Measurements from ENCODE around the gene SSC5D. TPM values are rescaled to one million over a fixed set of nuclear protein-coding genes. Genes with fewer than 3 reads are reported as not detected.

Gene SSC5D
- total and polyA plus RNA-seq, 2 of the 4 experiments (the other 2 are of a cell fraction), result 1.4 to 19.1 TPM

- Histone ChIP-seq H3K9ac (ENCODE audit: low read depth, low read length) (no peak overlapping the region), H4K8ac (ENCODE audit: low read depth in 2 of 2, low read length in 2 of 2) (no peak overlapping the region), H3K14ac (replicated peaks; ENCODE audit: low read depth, low read length) (no peak overlapping the region), H4K20me1 (ENCODE audit: insufficient read depth, low read length) (no peaks in the 10 kb centered on the region), H3K36me3 (ENCODE audit: control insufficient read depth, insufficient read depth, low read length) (peaks cover 13% of the 10 kb centered on the region; the same call in 1 of the 2 replicates), H2BK15ac (ENCODE audit: low read depth, low read length) (no peak overlapping the region), H3K79me1 (ENCODE audit: low read depth in 1 of 2, low read length in 2 of 2) (peaks cover 0 to 17% of the 10 kb centered on the region in 2 experiments), H3K9me3 (ENCODE audit: control insufficient read depth, insufficient read depth, low read length) (no peaks in the 10 kb centered on the region), H2BK20ac (ENCODE audit: low read depth, low read length) (no peak overlapping the region), H2BK5ac (ENCODE audit: low read depth, low read length, poor library complexity, severe bottlenecking) (no peak overlapping the region), H2AK9ac (replicated peaks; ENCODE audit: low read depth, low read length, poor library complexity) (no peak overlapping the region), H2AFZ (replicated peaks; ENCODE audit: low read length, poor library complexity) (no peak overlapping the region), H4K91ac (ENCODE audit: insufficient read depth, low read depth, low read length) (no peak overlapping the region), H3K56ac (ENCODE audit: extremely low read depth, insufficient read depth, low read length) (no peak overlapping the region), H3K4me3 (ENCODE audit: insufficient read depth, low read depth, low read length) (no peak overlapping the region), H3K27me3 (ENCODE audit: control insufficient read depth, insufficient read depth, low read length) (no peaks in the 10 kb centered on the region), H3K18ac (ENCODE audit: low read depth, low read length) (no peak overlapping the region), H2BK120ac (ENCODE audit: low read depth, low read length) (no peak overlapping the region), H3K4me2 (ENCODE audit: low read depth, low read length) (no peak overlapping the region), H3K27ac (ENCODE audit: insufficient read depth, low read length) (no peak overlapping the region), H3K9me1 (ENCODE audit: insufficient read depth, low read length) (peaks cover 3% of the 10 kb centered on the region), H2AK5ac (ENCODE audit: low read depth, low read length) (0 out of 2 replicates have a peak overlapping the region, but pooled peaks have one; percentile 36), H4K5ac (ENCODE audit: low read depth, low read length) (no peak overlapping the region), H3K23ac (ENCODE audit: low read depth, low read length) (no peak overlapping the region), H3K4me1 (ENCODE audit: control insufficient read depth, insufficient read depth, low read length) (peaks cover 16% of the 10 kb centered on the region), H3K4ac (ENCODE audit: low read depth, low read length) (no peak overlapping the region)
- ChIA-PET CTCF (interaction anchor here (0.8 to 1.1 kb wide), 2 partner anchors 8 to 137 kb away, joined by 4 to 8 read pairs; no protein-coding TSS in a partner anchor), POLR2A (ENCODE audit: unreplicated experiment) (no interaction called here)
- dilution Hi-C loops (cut with HindIII; ENCODE audit: low sequenced_read_pairs, unreplicated experiment), result no loop called here
- ATAC-seq (ENCODE audit: low read depth), result no peak
- DNase-seq, result no peak
- intact Hi-C loops (cut with micrococcal nuclease), result no loop called here
- BruUV-seq (replicated peaks), result no TSS peak
- 93% methylated on average over 3 of the region's 11 CpGs; no CpG with 5 or more reads in 1 of the 2 experiments for WGBS, 2 experiments (ENCODE audit: extremely low coverage in 2 of 2, insufficient read length in 1 of 2)
- TF ChIP-seq, protein P1, sequence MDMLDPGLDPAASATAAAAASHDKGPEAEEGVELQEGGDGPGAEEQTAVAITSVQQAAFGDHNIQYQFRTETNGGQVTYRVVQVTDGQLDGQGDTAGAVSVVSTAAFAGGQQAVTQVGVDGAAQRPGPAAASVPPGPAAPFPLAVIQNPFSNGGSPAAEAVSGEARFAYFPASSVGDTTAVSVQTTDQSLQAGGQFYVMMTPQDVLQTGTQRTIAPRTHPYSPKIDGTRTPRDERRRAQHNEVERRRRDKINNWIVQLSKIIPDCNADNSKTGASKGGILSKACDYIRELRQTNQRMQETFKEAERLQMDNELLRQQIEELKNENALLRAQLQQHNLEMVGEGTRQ (IDR thresholded peaks at IDR 0.05; ENCODE audit: low read depth, low read length), result no peak
- TF ChIP-seq FOS (IDR thresholded peaks at IDR 0.05; ENCODE audit: low read depth, low read length) (no peak), RCOR1 (IDR thresholded peaks at IDR 0.05; ENCODE audit: insufficient replicate concordance, low read length) (no peak), MAZ (IDR thresholded peaks at IDR 0.05; ENCODE audit: borderline replicate concordance, low read depth, low read length) (no peak), CHD1 (IDR thresholded peaks at IDR 0.05; ENCODE audit: low read depth, low read length) (no peak)
- TF ChIP-seq, protein P2, sequence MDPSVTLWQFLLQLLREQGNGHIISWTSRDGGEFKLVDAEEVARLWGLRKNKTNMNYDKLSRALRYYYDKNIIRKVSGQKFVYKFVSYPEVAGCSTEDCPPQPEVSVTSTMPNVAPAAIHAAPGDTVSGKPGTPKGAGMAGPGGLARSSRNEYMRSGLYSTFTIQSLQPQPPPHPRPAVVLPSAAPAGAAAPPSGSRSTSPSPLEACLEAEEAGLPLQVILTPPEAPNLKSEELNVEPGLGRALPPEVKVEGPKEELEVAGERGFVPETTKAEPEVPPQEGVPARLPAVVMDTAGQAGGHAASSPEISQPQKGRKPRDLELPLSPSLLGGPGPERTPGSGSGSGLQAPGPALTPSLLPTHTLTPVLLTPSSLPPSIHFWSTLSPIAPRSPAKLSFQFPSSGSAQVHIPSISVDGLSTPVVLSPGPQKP (IDR thresholded peaks at IDR 0.05; ENCODE audit: borderline replicate concordance, low read depth, low read length), result no peak
- in situ Hi-C loops (cut with MboI; ENCODE audit: low sequenced_read_pairs), result loop anchor here (25.0 kb wide), 1 partner anchor 1033 kb away; the partner anchor contains the start of genes CDC42EP5 and LENG9
These were observed 7.6 kb downstream of the SSC5D start for GRCh38 chr19:55495646-55496349.

Measured in IMR-90 (cell line).